OCI-LY7 (cell line): ENCODE results near the gene ALPK3.

Experiments
- EZH2phosphoT487 ChIP-seq: fragments of 200-600 bp; sonication (generic); IDR thresholded peaks from 2 replicates; pipeline ENCODE4 v1.6.1; 2018; ENCODE audit warnings: low read depth, borderline replicate concordance, mild to moderate bottlenecking, mixed run types, antibody characterized with exemption, low read length, moderate library complexity, mixed read lengths
- TF ChIP-seq, protein P1 (sequence below): fragments of 200-600 bp; sonication (generic); conservative IDR thresholded peaks from 2 replicates; pipeline ENCODE4 v1.5.1; 2014; ENCODE audit warnings: mild to moderate bottlenecking, antibody characterized with exemption, low read length, moderate library complexity, mixed read lengths

DNA sequence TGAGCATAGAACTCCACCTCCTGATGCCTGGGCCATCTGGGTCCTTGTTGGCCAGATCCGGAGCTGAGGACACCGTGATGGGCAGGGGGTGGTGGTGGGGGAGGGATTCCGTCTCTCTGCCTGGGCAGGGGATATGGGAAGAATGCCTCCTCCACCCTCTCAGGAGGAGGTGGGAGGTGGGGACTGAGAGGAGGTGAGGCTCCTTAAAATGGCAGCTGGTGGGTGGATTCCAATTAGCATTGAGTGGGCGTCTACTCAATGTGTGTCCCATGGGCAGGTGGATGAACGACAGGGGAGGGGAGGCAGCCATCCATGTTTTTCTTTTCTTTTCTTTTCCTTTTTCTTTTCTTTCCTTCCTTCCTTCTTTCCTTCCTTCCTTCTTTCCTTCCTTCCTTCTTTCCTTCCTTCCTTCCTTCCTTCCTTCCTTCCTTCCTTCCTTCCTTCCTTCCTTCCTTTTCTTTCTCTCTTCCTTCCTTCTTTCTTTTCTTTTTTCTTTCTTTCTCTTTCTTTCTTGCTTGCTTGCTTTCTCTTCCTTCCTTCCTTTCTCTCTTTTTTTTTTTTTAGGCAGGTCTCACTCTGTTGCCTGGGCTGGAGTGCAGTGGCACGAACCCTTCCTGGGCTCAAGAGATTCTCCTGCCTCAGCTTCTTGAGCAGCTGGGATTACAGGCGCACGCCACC lies 72.3 kb downstream of the ALPK3 start:
- TF ChIP-seq, protein P1, sequence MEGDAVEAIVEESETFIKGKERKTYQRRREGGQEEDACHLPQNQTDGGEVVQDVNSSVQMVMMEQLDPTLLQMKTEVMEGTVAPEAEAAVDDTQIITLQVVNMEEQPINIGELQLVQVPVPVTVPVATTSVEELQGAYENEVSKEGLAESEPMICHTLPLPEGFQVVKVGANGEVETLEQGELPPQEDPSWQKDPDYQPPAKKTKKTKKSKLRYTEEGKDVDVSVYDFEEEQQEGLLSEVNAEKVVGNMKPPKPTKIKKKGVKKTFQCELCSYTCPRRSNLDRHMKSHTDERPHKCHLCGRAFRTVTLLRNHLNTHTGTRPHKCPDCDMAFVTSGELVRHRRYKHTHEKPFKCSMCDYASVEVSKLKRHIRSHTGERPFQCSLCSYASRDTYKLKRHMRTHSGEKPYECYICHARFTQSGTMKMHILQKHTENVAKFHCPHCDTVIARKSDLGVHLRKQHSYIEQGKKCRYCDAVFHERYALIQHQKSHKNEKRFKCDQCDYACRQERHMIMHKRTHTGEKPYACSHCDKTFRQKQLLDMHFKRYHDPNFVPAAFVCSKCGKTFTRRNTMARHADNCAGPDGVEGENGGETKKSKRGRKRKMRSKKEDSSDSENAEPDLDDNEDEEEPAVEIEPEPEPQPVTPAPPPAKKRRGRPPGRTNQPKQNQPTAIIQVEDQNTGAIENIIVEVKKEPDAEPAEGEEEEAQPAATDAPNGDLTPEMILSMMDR = no peak
- TF ChIP-seq EZH2phosphoT487 = no peak
